PC-9 (cell line): ENCODE measurements around the gene TMEM242.

Experiments
- CTCF ChIP-seq: fragments of 200-600 bp; sonication (generic); conservative IDR thresholded peaks from 2 replicates; pipeline ENCODE4 v1.6.1; 2017; ENCODE audit warnings: mixed run types, antibody characterized with exemption, mild to moderate bottlenecking, moderate library complexity
- EZH2 ChIP-seq: fragments of 200-600 bp; sonication (generic); IDR thresholded peaks from 2 replicates; pipeline ENCODE4 v1.8.0; 2017; ENCODE audit warnings: antibody characterized with exemption, low read depth

- no peak for TF ChIP-seq CTCF
- no peak for TF ChIP-seq EZH2
Observed at GRCh38 chr6:157313531-157314467, 9.5 kb downstream of the TMEM242 start.
